ENCODE measurements around the gene NME9.

DNA sequence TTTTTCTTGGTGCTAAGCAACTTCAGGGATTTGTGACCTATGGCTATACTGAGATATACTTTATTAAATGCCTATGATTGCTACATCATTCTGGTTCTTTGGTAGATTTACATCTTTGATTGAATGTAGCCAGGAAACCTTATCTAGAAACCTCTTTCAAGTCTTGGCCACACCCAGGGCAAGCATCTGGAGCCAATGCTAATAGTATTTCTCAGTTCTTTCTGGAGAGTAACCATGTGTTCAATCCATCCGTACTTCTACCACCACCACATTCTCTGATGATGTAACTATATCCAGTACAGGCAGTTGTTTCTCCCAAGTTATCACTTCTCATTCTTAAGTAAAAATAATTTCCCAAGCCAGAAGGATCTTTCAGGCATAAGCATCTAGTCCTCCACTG, 69.0 kb downstream of the NME9 start:
- TF ChIP-seq POLR2AphosphoS5 (IDR thresholded peaks at IDR 0.05), result no peak
- TF ChIP-seq, protein P1, sequence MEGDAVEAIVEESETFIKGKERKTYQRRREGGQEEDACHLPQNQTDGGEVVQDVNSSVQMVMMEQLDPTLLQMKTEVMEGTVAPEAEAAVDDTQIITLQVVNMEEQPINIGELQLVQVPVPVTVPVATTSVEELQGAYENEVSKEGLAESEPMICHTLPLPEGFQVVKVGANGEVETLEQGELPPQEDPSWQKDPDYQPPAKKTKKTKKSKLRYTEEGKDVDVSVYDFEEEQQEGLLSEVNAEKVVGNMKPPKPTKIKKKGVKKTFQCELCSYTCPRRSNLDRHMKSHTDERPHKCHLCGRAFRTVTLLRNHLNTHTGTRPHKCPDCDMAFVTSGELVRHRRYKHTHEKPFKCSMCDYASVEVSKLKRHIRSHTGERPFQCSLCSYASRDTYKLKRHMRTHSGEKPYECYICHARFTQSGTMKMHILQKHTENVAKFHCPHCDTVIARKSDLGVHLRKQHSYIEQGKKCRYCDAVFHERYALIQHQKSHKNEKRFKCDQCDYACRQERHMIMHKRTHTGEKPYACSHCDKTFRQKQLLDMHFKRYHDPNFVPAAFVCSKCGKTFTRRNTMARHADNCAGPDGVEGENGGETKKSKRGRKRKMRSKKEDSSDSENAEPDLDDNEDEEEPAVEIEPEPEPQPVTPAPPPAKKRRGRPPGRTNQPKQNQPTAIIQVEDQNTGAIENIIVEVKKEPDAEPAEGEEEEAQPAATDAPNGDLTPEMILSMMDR (IDR thresholded peaks at IDR 0.05), result no peak
- no peak for TF ChIP-seq EP300 (IDR thresholded peaks at IDR 0.05)

All from esophagus muscularis mucosa (tissue), 4 donors.